Stimulated activated memory B cell treated with anti-CD40 and anti-IgM and Interleukin-4, amounts not matched to agents 10 μg/mL and 1 μg/mL and 100 μg/mL, for 72 hours (primary cell): ENCODE results near the gene SPRING1.

Experiments used
- ATAC-seq: fragments of 150-1000 bp; cut with Tn5 transposase; 2 replicates; pipeline ENCODE4 v1.10.0; 2021
- H3K27ac Mint-ChIP-seq: one replicate; pipeline ENCODE4 v1.8.0; 2022; ENCODE audit warnings: mild to moderate bottlenecking, mixed read lengths
- H3K27me3 Mint-ChIP-seq: one replicate; pipeline ENCODE4 v1.8.0; 2022; ENCODE audit warnings: mixed read lengths
- H3K36me3 Mint-ChIP-seq: one replicate; pipeline ENCODE4 v1.8.0; 2022; ENCODE audit warnings: mixed read lengths
- H3K4me1 Mint-ChIP-seq: one replicate; pipeline ENCODE4 v1.8.0; 2022; ENCODE audit warnings: mixed read lengths
- H3K4me3 Mint-ChIP-seq: one replicate; pipeline ENCODE4 v1.8.0; 2022; ENCODE audit warnings: mild to moderate bottlenecking, moderate library complexity, mixed read lengths
- H3K9me3 Mint-ChIP-seq: one replicate; pipeline ENCODE4 v1.8.0; 2022; ENCODE audit warnings: mixed read lengths

The SPRING1 gene

DNA sequence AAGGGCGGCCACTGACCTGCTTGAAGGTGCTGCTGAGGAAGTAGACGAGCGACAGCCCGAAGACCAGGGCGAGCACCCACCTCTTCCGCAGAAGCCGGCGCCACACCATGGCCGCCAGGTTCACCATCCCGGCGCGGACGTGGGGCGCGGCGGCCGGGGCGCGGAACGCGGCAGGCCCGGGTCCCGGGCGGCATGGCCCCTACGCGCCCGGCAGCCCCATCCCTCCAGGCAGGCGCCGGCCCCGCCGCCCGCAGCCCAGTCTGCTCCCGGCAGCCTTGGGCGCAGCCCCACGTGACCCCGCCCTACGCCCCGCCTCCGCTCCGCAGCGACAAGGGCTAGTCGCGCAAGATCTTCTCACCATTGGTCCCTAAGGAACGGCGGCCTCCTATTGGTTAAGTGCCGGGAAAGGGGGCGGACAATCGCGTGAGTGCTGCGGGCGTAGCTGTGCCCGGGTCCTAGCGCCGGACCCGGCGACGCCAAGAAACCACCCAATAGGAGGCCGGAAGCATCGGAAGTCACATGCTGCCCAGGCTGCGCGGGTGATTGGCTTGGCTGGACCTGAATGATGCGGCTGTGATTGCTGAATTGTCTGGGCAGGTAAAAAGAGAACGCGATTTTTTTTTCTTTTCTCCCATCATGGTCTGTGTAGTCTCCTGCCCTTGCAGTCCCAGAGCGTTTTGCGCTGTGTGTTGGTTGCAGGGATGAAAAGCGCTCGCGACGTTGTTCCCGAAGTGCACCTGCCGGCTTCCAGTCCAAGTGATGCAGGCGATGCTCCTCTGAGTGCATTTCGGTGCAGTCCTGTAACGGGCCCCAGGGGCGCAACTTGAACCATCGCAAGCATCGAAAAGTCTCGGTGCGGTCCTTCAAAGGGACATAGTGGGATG, at the start of gene SPRING1, which contains the start of gene RNFT2:
TSS of gene SPRING1 (minus strand) at position 296 of the 884 bp plus-strand sequence. CDS start at position 127, 169 bp downstream.
TSS of gene RNFT2 (plus strand) at position 542 of the 884 bp plus-strand sequence. CDS start 2,183 bp downstream, outside the sequence.
- Mint-ChIP-seq H3K4me3 (peak within 1 kb of the TSS; percentile 99), H3K4me1 (peaks cover 50% of the 10 kb centered on the region), H3K27me3 (no peaks in the 10 kb centered on the region), H3K9me3 (no peaks in the 10 kb centered on the region), H3K27ac (peak within 1 kb of the TSS; percentile 95), H3K36me3 (peaks cover 26% of the 10 kb centered on the region)
- ATAC-seq = peak; percentile 99

DNA sequence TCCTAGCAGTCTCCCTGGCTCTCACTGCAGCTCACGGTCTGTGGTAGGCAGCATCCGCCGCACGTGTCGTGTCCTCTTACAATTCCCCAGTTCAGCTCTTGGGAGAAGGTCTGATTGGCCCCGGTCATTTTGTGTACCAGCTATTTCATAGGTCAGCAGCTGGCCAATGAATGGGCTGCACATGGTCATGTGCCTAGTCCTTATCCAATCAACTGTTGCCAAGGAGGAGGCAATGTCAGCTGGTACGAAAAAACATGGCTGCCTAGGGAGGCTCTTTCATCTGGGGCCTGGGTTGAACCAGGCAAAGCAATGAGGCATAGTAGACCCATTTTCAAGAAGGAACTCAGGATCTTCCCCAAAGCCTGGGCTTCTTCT, 46.4 kb upstream of the SPRING1 start:
- H3K36me3 Mint-ChIP-seq = peaks cover 58% of the 10 kb centered on the region
- H3K4me1 Mint-ChIP-seq = no peaks in the 10 kb centered on the region
- H3K4me3 Mint-ChIP-seq = no peak overlapping the region
- no peak for ATAC-seq
- H3K27ac Mint-ChIP-seq = peak overlapping the region; percentile 2
- H3K9me3 Mint-ChIP-seq = no peaks in the 10 kb centered on the region
- H3K27me3 Mint-ChIP-seq = no peaks in the 10 kb centered on the region

GRCh38 chr12:116783525-116784237, 45.8 kb upstream of the SPRING1 start:
- H3K27me3 Mint-ChIP-seq = no peaks in the 10 kb centered on the region
- peaks cover 61% of the 10 kb centered on the region for H3K36me3 Mint-ChIP-seq
- ATAC-seq = no peak

GRCh38 chr12:116780942-116781341, 43.1 kb upstream of the SPRING1 start:
- H3K36me3 Mint-ChIP-seq = peaks cover 51% of the 10 kb centered on the region
- no peak overlapping the region for H3K27ac Mint-ChIP-seq
- no peak for ATAC-seq

More at GRCh38 chr12:116783525-116784237, 45.8 kb upstream of the SPRING1 start:
- no peaks in the 10 kb centered on the region for H3K4me1 Mint-ChIP-seq
- H3K4me3 Mint-ChIP-seq = no peak overlapping the region
- H3K27ac Mint-ChIP-seq = no peak overlapping the region
- H3K9me3 Mint-ChIP-seq = no peaks in the 10 kb centered on the region

GRCh38 chr12:116779597-116779996, 41.7 kb upstream of the SPRING1 start:
- Mint-ChIP-seq H3K4me3 (no peak overlapping the region), H3K27ac (no peak overlapping the region), H3K9me3 (no peaks in the 10 kb centered on the region), H3K27me3 (no peaks in the 10 kb centered on the region), H3K36me3 (peaks cover 42% of the 10 kb centered on the region), H3K4me1 (no peaks in the 10 kb centered on the region)
- ATAC-seq = no peak

More at GRCh38 chr12:116780942-116781341, 43.1 kb upstream of the SPRING1 start:
- Mint-ChIP-seq H3K4me3 (no peak overlapping the region), H3K27me3 (no peaks in the 10 kb centered on the region), H3K4me1 (no peaks in the 10 kb centered on the region), H3K9me3 (no peaks in the 10 kb centered on the region)

- Mint-ChIP-seq H3K27me3 (no peaks in the 10 kb centered on the region), H3K9me3 (no peaks in the 10 kb centered on the region), H3K27ac (no peak overlapping the region), H3K36me3 (peaks cover 34% of the 10 kb centered on the region), H3K4me3 (no peak overlapping the region), H3K4me1 (no peaks in the 10 kb centered on the region)
- no peak for ATAC-seq
Measured at GRCh38 chr12:116777245-116777644, 39.4 kb upstream of the SPRING1 start.

DNA sequence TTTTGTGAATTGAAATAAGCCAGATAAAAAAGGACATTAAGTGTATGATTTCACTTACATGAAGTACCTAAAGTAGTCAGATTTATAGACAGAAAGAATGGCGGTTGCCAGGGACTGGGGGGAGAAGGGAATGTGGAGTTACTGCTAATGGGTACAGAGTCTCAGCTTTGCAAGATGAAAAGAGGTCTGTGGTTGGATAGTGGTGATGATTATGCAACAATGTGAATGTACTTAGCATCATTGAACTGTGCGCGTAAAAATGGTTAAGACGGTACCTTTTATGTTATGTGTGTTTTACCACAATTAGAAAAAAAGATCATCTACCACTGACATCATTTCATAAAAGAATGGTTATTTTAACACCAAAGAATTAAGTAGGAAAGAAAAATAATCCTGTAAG, 36.2 kb upstream of the SPRING1 start:
- peaks cover 14% of the 10 kb centered on the region for H3K36me3 Mint-ChIP-seq
- no peak overlapping the region for H3K27ac Mint-ChIP-seq
- no peaks in the 10 kb centered on the region for H3K9me3 Mint-ChIP-seq
- no peaks in the 10 kb centered on the region for H3K4me1 Mint-ChIP-seq
- no peak overlapping the region for H3K4me3 Mint-ChIP-seq
- ATAC-seq = no peak
- no peaks in the 10 kb centered on the region for H3K27me3 Mint-ChIP-seq

GRCh38 chr12:116773276-116773731, 35.4 kb upstream of the SPRING1 start:
- H3K4me3 Mint-ChIP-seq = no peak overlapping the region
- H3K27me3 Mint-ChIP-seq = no peaks in the 10 kb centered on the region
- peaks cover 15% of the 10 kb centered on the region for H3K36me3 Mint-ChIP-seq
- H3K9me3 Mint-ChIP-seq = no peaks in the 10 kb centered on the region
- H3K27ac Mint-ChIP-seq = no peak overlapping the region
- H3K4me1 Mint-ChIP-seq = no peaks in the 10 kb centered on the region
- ATAC-seq = no peak

- H3K9me3 Mint-ChIP-seq = no peaks in the 10 kb centered on the region
- H3K4me1 Mint-ChIP-seq = no peaks in the 10 kb centered on the region
- H3K36me3 Mint-ChIP-seq = peaks cover 23% of the 10 kb centered on the region
- H3K27ac Mint-ChIP-seq = no peak overlapping the region
- no peaks in the 10 kb centered on the region for H3K27me3 Mint-ChIP-seq
- no peak for ATAC-seq
- no peak overlapping the region for H3K4me3 Mint-ChIP-seq
Measured at GRCh38 chr12:116771651-116772050, 33.8 kb upstream of the SPRING1 start.

DNA sequence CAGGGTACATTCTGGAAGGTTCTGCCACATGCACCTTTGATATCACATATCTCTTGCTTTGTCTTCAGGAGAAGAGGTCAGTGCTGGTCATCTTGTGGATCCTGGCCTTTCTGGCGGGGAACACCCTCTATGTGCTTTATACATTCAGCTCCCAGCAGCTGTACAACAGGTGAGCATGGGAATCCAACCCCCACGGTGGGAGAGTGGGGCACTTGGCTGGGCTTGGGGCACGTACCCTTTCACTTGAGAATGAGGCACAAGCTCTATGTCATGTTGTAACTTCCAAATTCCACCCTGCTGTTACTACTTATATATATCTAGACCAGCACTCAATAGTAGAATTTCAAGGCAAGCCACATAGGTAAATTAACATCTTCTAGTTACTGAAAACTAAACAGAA, 28.9 kb upstream of the SPRING1 start:
- Mint-ChIP-seq H3K27ac (no peak overlapping the region), H3K27me3 (no peaks in the 10 kb centered on the region), H3K4me1 (no peaks in the 10 kb centered on the region), H3K9me3 (no peaks in the 10 kb centered on the region), H3K4me3 (no peak overlapping the region), H3K36me3 (peaks cover 14% of the 10 kb centered on the region)
- no peak for ATAC-seq

GRCh38 chr12:116766285-116766684, 28.4 kb upstream of the SPRING1 start:
- peaks cover 17% of the 10 kb centered on the region for H3K36me3 Mint-ChIP-seq
- no peak for ATAC-seq
- no peaks in the 10 kb centered on the region for H3K9me3 Mint-ChIP-seq
- no peak overlapping the region for H3K27ac Mint-ChIP-seq
- H3K27me3 Mint-ChIP-seq = no peaks in the 10 kb centered on the region
- no peak overlapping the region for H3K4me3 Mint-ChIP-seq
- no peaks in the 10 kb centered on the region for H3K4me1 Mint-ChIP-seq

DNA sequence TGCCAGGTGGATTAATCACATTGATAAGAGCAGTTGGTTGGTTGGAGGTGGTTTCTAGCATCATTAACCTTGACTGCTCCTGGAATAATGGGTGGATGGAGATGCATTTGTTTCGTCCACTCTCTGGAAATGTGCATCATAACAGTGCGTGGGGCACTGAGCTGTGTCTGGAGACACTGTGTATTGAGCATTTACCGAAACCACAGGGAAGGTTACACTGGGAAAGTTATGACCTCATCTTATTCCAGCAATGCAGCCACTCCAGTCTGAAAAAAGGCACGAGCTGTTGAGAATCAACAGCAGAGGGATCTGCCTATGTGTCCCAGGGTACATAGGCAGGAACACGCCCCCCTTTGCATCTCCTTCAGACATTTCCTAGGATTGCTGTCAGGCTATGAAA, 27.4 kb upstream of the SPRING1 start:
- Mint-ChIP-seq H3K9me3 (no peaks in the 10 kb centered on the region), H3K4me3 (no peak overlapping the region), H3K27me3 (no peaks in the 10 kb centered on the region), H3K36me3 (peaks cover 21% of the 10 kb centered on the region), H3K27ac (no peak overlapping the region), H3K4me1 (no peaks in the 10 kb centered on the region)
- ATAC-seq = no peak

GRCh38 chr12:116761499-116761898, 23.6 kb upstream of the SPRING1 start:
- no peaks in the 10 kb centered on the region for H3K27me3 Mint-ChIP-seq
- peaks cover 32% of the 10 kb centered on the region for H3K36me3 Mint-ChIP-seq
- H3K4me3 Mint-ChIP-seq = no peak overlapping the region
- no peak for ATAC-seq
- no peaks in the 10 kb centered on the region for H3K4me1 Mint-ChIP-seq
- H3K27ac Mint-ChIP-seq = no peak overlapping the region
- H3K9me3 Mint-ChIP-seq = no peaks in the 10 kb centered on the region

- Mint-ChIP-seq H3K4me1 (no peaks in the 10 kb centered on the region), H3K27me3 (no peaks in the 10 kb centered on the region), H3K36me3 (peaks cover 40% of the 10 kb centered on the region), H3K4me3 (no peak overlapping the region), H3K9me3 (no peaks in the 10 kb centered on the region), H3K27ac (no peak overlapping the region)
- ATAC-seq = no peak
Measured at GRCh38 chr12:116760622-116761020, 22.8 kb upstream of the SPRING1 start.

GRCh38 chr12:116759783-116760621, 22.1 kb upstream of the SPRING1 start:
- Mint-ChIP-seq H3K36me3 (peaks cover 45% of the 10 kb centered on the region), H3K4me1 (no peaks in the 10 kb centered on the region), H3K27me3 (no peaks in the 10 kb centered on the region), H3K9me3 (no peaks in the 10 kb centered on the region), H3K27ac (no peak overlapping the region), H3K4me3 (peak overlapping the region; percentile 60)
- peak; percentile 20 for ATAC-seq
